ENCODE results near the gene DOCK10. TPM values are rescaled to one million over a fixed set of nuclear protein-coding genes. Genes with fewer than 3 reads are reported as not detected.

Gene DOCK10
- total and polyA plus RNA-seq, 2 donors (not counting 1 experiment from before 2014, with no cell fraction given), result 49.5 to 139 TPM

DNA sequence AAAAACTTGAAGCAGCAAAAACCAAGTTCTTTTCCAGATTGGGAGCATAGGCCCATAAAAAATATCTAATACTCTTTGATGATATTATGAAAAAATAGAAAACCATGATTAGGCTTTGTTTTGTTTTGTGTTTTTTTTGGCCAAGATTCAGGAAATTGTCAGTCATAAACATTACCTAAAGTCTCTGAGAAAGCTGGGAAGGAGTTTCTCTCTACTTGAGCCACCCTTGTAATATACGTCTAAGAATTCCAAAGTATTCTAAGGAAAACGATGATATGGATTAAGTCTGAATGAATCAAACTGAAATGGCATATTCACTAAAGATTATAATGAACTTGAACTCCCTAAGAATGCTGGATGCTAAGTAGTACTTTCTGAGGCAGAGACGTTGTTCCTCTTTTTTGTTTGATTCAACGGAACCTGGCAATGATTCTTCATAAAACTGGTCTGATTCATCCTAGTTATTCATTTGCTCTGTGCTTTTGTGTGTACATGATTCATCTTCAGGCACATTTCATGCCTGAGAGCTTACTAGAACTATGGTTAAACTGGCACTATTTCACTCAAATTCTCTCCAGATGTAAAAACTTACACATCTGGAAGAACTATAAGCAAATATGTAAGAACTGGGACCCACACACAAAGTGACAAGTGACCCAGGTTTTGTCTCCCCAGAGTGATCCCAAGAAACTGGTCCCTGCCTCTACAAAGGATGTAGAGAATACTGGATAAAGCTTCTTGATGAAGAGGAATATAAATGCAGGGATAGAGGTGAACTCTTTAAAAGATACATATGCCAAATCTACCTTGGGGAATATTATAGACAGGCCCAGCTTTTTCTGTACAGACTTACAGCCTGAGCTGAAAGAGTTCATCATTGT is 159.7 kb downstream of the DOCK10 start:
- H3K4me1 Mint-ChIP-seq, result peaks cover 20% of the 10 kb centered on the region
- H3K79me2 ChIP-seq (ENCODE audit: control insufficient read depth, insufficient read depth, low read length), result peaks cover 3% of the 10 kb centered on the region
- POLR2A ChIA-PET, result no interaction called here
- no peaks in the 10 kb centered on the region for H3K27me3 Mint-ChIP-seq
- peak overlapping the region; percentile 57 for H3K27ac Mint-ChIP-seq
- H3K9me3 ChIP-seq (ENCODE audit: control extremely low read depth in 1 of 3, control insufficient read depth in 2 of 3, insufficient read depth in 1 of 3, low read length in 2 of 3), result no peaks in the 10 kb centered on the region
- H3K36me3 ChIP-seq (replicated peaks in 1 of 2; ENCODE audit: control extremely low read depth in 1 of 2, control insufficient read depth in 1 of 2, extremely low read depth in 1 of 2, insufficient read depth in 2 of 2, low read length in 1 of 2), result peaks cover 1 to 83% of the 10 kb centered on the region in 2 experiments
- no peaks in the 10 kb centered on the region for H3K4me1 ChIP-seq (ENCODE audit: control insufficient read depth in 2 of 2, insufficient read depth in 2 of 2, low read length in 2 of 2)
- no peak overlapping the region for H3K9ac ChIP-seq (ENCODE audit: low read length)
- TF ChIP-seq, protein P1, sequence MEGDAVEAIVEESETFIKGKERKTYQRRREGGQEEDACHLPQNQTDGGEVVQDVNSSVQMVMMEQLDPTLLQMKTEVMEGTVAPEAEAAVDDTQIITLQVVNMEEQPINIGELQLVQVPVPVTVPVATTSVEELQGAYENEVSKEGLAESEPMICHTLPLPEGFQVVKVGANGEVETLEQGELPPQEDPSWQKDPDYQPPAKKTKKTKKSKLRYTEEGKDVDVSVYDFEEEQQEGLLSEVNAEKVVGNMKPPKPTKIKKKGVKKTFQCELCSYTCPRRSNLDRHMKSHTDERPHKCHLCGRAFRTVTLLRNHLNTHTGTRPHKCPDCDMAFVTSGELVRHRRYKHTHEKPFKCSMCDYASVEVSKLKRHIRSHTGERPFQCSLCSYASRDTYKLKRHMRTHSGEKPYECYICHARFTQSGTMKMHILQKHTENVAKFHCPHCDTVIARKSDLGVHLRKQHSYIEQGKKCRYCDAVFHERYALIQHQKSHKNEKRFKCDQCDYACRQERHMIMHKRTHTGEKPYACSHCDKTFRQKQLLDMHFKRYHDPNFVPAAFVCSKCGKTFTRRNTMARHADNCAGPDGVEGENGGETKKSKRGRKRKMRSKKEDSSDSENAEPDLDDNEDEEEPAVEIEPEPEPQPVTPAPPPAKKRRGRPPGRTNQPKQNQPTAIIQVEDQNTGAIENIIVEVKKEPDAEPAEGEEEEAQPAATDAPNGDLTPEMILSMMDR (IDR thresholded peaks at IDR 0.05), result no peak
- H3K9me3 Mint-ChIP-seq (ENCODE audit: insufficient read depth), result no peaks in the 10 kb centered on the region
- no peak for DNase-seq
- peaks cover 5% of the 10 kb centered on the region for H4K20me1 ChIP-seq (ENCODE audit: control insufficient read depth, insufficient read depth, low read length, poor library complexity, severe bottlenecking)
- peak; percentile 43 for ATAC-seq (ENCODE audit: low read depth)
- no peak overlapping the region for H3K4me2 ChIP-seq (replicated peaks; ENCODE audit: low read depth, low read length, poor library complexity, severe bottlenecking)
- WGBS (ENCODE audit: insufficient coverage), result 60% methylated on average over 1 of the region's 4 CpGs
- H3K4me3 Mint-ChIP-seq, result no peak overlapping the region
- H3K4me3 ChIP-seq (ENCODE audit: control extremely low read depth in 1 of 5, extremely low read depth in 1 of 5, insufficient read depth in 1 of 5, low read depth in 2 of 5, low read length in 4 of 5), result no peak overlapping the region
- peak overlapping the region in 1 of 2 donors; percentile 3 for H3K27ac ChIP-seq (ENCODE audit: low read length in 2 of 2)
- H3K27me3 ChIP-seq (replicated peaks in 1 of 4; ENCODE audit: control extremely low read depth in 1 of 4, control insufficient read depth in 3 of 4, insufficient read depth in 4 of 4, low read length in 3 of 4), result no peaks in the 10 kb centered on the region
- CTCF ChIA-PET, result interaction anchor here (1.3 kb wide), 1 partner anchor 119 kb away, joined by 4 read pairs; no protein-coding TSS in a partner anchor
- no peak overlapping the region for H2AFZ ChIP-seq (ENCODE audit: insufficient read depth, low read depth, low read length, poor library complexity, severe bottlenecking)
- intact Hi-C loops (cut with micrococcal nuclease), result no loop called here

DNA sequence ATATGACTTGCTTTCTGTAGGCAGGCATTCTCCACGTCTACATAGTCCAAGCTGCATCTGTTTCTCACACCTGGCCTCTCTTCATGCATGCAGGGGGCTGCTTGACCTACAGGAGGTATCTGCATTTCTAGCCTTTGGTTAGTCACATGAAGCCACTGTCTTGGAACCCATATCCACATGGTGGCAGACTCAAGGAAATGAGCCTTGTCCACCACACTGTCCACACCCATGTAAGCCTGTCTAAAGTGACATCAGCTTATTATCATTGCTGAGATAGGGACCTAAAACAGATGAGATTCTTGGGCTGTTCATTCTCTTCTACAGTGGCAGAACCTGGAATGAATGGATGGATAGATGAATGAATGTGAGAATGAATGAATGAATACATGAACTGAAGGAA is 160.4 kb downstream of the DOCK10 start:
- Histone ChIP-seq H3K36me3 (replicated peaks in 1 of 2; ENCODE audit: control extremely low read depth in 1 of 2, control insufficient read depth in 1 of 2, extremely low read depth in 1 of 2, insufficient read depth in 2 of 2, low read length in 1 of 2) (peaks cover 1 to 78% of the 10 kb centered on the region in 2 experiments), H3K27ac (ENCODE audit: low read length in 2 of 2) (peak overlapping the region in 1 of 2 donors; percentile 7), H3K4me2 (replicated peaks; ENCODE audit: low read depth, low read length, poor library complexity, severe bottlenecking) (no peak overlapping the region), H4K20me1 (ENCODE audit: control insufficient read depth, insufficient read depth, low read length, poor library complexity, severe bottlenecking) (peaks cover 5% of the 10 kb centered on the region), H3K9me3 (ENCODE audit: control extremely low read depth in 1 of 3, control insufficient read depth in 2 of 3, insufficient read depth in 1 of 3, low read length in 2 of 3) (no peaks in the 10 kb centered on the region), H3K4me3 (ENCODE audit: control extremely low read depth in 1 of 5, extremely low read depth in 1 of 5, insufficient read depth in 1 of 5, low read depth in 2 of 5, low read length in 4 of 5) (no peak overlapping the region), H2AFZ (ENCODE audit: insufficient read depth, low read depth, low read length, poor library complexity, severe bottlenecking) (no peak overlapping the region), H3K27me3 (replicated peaks in 1 of 4; ENCODE audit: control extremely low read depth in 1 of 4, control insufficient read depth in 3 of 4, insufficient read depth in 4 of 4, low read length in 3 of 4) (no peaks in the 10 kb centered on the region), H3K79me2 (ENCODE audit: control insufficient read depth, insufficient read depth, low read length) (peaks cover 2% of the 10 kb centered on the region), H3K4me1 (ENCODE audit: control insufficient read depth in 2 of 2, insufficient read depth in 2 of 2, low read length in 2 of 2) (peaks cover 4 to 5% of the 10 kb centered on the region in 2 donors), H3K9ac (ENCODE audit: low read length) (no peak overlapping the region)
- POLR2A ChIA-PET, result no interaction called here
- peaks cover 23% of the 10 kb centered on the region for H3K4me1 Mint-ChIP-seq
- CTCF ChIA-PET, result interaction anchor here (1.3 kb wide), 1 partner anchor 120 kb away, joined by 4 read pairs; no protein-coding TSS in a partner anchor
- H3K4me3 Mint-ChIP-seq, result no peak overlapping the region
- no peak for ATAC-seq (ENCODE audit: low read depth)
- H3K9me3 Mint-ChIP-seq (ENCODE audit: insufficient read depth), result no peaks in the 10 kb centered on the region
- no peaks in the 10 kb centered on the region for H3K27me3 Mint-ChIP-seq
- 91% methylated on average over 1 of the region's 1 CpG for WGBS (ENCODE audit: insufficient coverage)
- TF ChIP-seq EZH2 (IDR thresholded peaks at IDR 0.05; ENCODE audit: borderline replicate concordance, insufficient read depth, low read depth, low read length, poor library complexity, severe bottlenecking), result no peak
- TF ChIP-seq, protein P1 (IDR thresholded peaks at IDR 0.05), result no peak
- intact Hi-C loops (cut with micrococcal nuclease), result no loop called here
- no peak for DNase-seq
- peak overlapping the region; percentile 42 for H3K27ac Mint-ChIP-seq
